Astrocyte (in vitro differentiated cells and primary cell): ENCODE measurements around the gene SPDYE6. TPM values are rescaled to one million over a fixed set of nuclear protein-coding genes. Genes with fewer than 3 reads are reported as not detected.
A peak's percentile ranks its signal among the peaks of the same experiment; 100 is the strongest.

Source experiments
- DNase-seq: peaks from one replicate; pipeline ENCODE4 v3.0.0-alpha.2; 2010; ENCODE audit warnings: low read depth
- FAIRE-seq: peaks from 2 replicates; lab custom pipeline; 2011; peaks lifted over from hg19 to GRCh38; lab: Jason Lieb, UNC
- H2AFZ ChIP-seq: 2 replicates; pipeline ENCODE4 v1.6.0; 2012; ENCODE audit warnings: low read depth, low read length, inconsistent platforms
- H3K27ac ChIP-seq: 2 replicates; pipeline ENCODE4 v1.5.1; 2011; ENCODE audit warnings: low read depth, low read length, inconsistent platforms
- H3K27me3 ChIP-seq: 2 replicates; pipeline ENCODE4 v1.6.0; 2011; ENCODE audit warnings: low read length, inconsistent platforms; ENCODE audit not compliant: insufficient read depth
- H3K36me3 ChIP-seq: 2 replicates; pipeline ENCODE4 v1.5.1; 2011; ENCODE audit warnings: low read length, inconsistent platforms; ENCODE audit not compliant: insufficient read depth
- H3K4me1 ChIP-seq: 2 replicates; pipeline ENCODE4 v1.5.1; 2011; ENCODE audit warnings: low read length, inconsistent platforms; ENCODE audit not compliant: insufficient read depth
- H3K4me2 ChIP-seq: 2 replicates; pipeline ENCODE4 v1.6.0; 2012; ENCODE audit warnings: low read length, inconsistent platforms
- H3K4me3 ChIP-seq: 2 replicates; pipeline ENCODE4 v1.5.1; 2011; ENCODE audit warnings: low read depth, mild to moderate bottlenecking, low read length, inconsistent platforms; ENCODE audit not compliant: insufficient read depth
- H3K79me2 ChIP-seq: 2 replicates; pipeline ENCODE4 v1.6.0; 2012; ENCODE audit warnings: mild to moderate bottlenecking, low read length, inconsistent platforms; ENCODE audit not compliant: insufficient read depth
- H3K9ac ChIP-seq: 2 replicates; pipeline ENCODE4 v1.6.0; 2012; ENCODE audit warnings: mild to moderate bottlenecking, low read length, inconsistent platforms
- H3K9me3 ChIP-seq: 2 replicates; pipeline ENCODE4 v1.5.1; 2012; ENCODE audit warnings: low read depth, mild to moderate bottlenecking, low read length, inconsistent platforms; ENCODE audit not compliant: insufficient read depth
- H4K20me1 ChIP-seq: 2 replicates; pipeline ENCODE4 v1.6.0; 2012; ENCODE audit warnings: low read length, inconsistent platforms; ENCODE audit not compliant: insufficient read depth
- H3K27ac Mint-ChIP-seq: one replicate; pipeline ENCODE4 v1.8.0; 2021; ENCODE audit warnings: mild to moderate bottlenecking, mixed read lengths; ENCODE audit not compliant: unreplicated experiment
- H3K27me3 Mint-ChIP-seq: one replicate; pipeline ENCODE4 v1.8.0; 2021; ENCODE audit warnings: low read depth, mixed read lengths; ENCODE audit not compliant: unreplicated experiment
- H3K36me3 Mint-ChIP-seq: one replicate; pipeline ENCODE4 v1.8.0; 2021; ENCODE audit warnings: low read depth, mixed read lengths; ENCODE audit not compliant: unreplicated experiment
- H3K4me1 Mint-ChIP-seq: one replicate; pipeline ENCODE4 v1.8.0; 2021; ENCODE audit warnings: low read depth, mixed read lengths; ENCODE audit not compliant: unreplicated experiment
- H3K4me3 Mint-ChIP-seq: one replicate; pipeline ENCODE4 v1.8.0; 2021; ENCODE audit warnings: mild to moderate bottlenecking, moderate library complexity, mixed read lengths; ENCODE audit not compliant: unreplicated experiment
- H3K9me3 Mint-ChIP-seq: one replicate; pipeline ENCODE4 v1.8.0; 2021; ENCODE audit warnings: mild to moderate bottlenecking, mixed read lengths; ENCODE audit not compliant: unreplicated experiment
- CTCF ChIP-seq: IDR thresholded peaks from 2 replicates; pipeline ENCODE4 v1.5.1; 2011; ENCODE audit warnings: low read depth, mild to moderate bottlenecking, inconsistent platforms, low read length, moderate library complexity; ENCODE audit not compliant: insufficient read depth
- EZH2 ChIP-seq: IDR thresholded peaks from 2 replicates; pipeline ENCODE4 v1.6.1; 2012; ENCODE audit warnings: mild to moderate bottlenecking, low read length, inconsistent platforms; ENCODE audit not compliant: insufficient read depth
- microRNA-seq: library from miRNA; unstranded; fragments of <30 nt; microRNA quantifications from one replicate; pipeline ENCODE4 v1.2.0, GENCODE V29; 2020
- total RNA-seq: library from RNA; stranded (reverse); gene quantifications from 2 replicates; pipeline ENCODE4 v1.2.1, GENCODE V29; 2021

Gene SPDYE6
- total RNA-seq, 1 donor from 2014 or later: not detected

- peaks cover 25% of the 10 kb centered on the region for H3K27me3 Mint-ChIP-seq
- H3K4me1 Mint-ChIP-seq: peaks cover 3% of the 10 kb centered on the region
- Histone ChIP-seq H3K4me1 (peaks cover 4% of the 10 kb centered on the region), H3K79me2 (no peaks in the 10 kb centered on the region), H3K27ac (no peak overlapping the region), H4K20me1 (no peaks in the 10 kb centered on the region), H3K9me3 (no peaks in the 10 kb centered on the region), H3K27me3 (peaks cover 11% of the 10 kb centered on the region), H3K4me2 (no peak overlapping the region), H3K9ac (no peak overlapping the region), H3K36me3 (no peaks in the 10 kb centered on the region), H3K4me3 (no peak overlapping the region), H2AFZ (no peak overlapping the region)
- FAIRE-seq (no peak), DNase-seq (no peak)
- H3K27ac Mint-ChIP-seq: no peak overlapping the region
- H3K9me3 Mint-ChIP-seq: no peaks in the 10 kb centered on the region
- TF ChIP-seq EZH2: no peak
- no peak for TF ChIP-seq CTCF
- H3K36me3 Mint-ChIP-seq: peaks cover 3% of the 10 kb centered on the region
- no peak overlapping the region for H3K4me3 Mint-ChIP-seq
Measured at GRCh38 chr7:102296514-102296913, 59.7 kb downstream of the SPDYE6 start.

- Mint-ChIP-seq H3K27me3 (peaks cover 26% of the 10 kb centered on the region), H3K9me3 (no peaks in the 10 kb centered on the region), H3K27ac (no peak overlapping the region), H3K4me1 (peaks cover 6% of the 10 kb centered on the region), H3K4me3 (peak overlapping the region; percentile 54), H3K36me3 (peaks cover 3% of the 10 kb centered on the region)
- H3K9me3 ChIP-seq: no peaks in the 10 kb centered on the region
- H3K27ac ChIP-seq: no peak overlapping the region
- H2AFZ ChIP-seq: no peak overlapping the region
- FAIRE-seq (no peak), DNase-seq (no peak)
- H3K4me1 ChIP-seq: peaks cover 7% of the 10 kb centered on the region
- TF ChIP-seq CTCF (no peak), EZH2 (no peak)
- H3K27me3 ChIP-seq: peaks cover 10% of the 10 kb centered on the region
- H3K9ac ChIP-seq: no peak overlapping the region
- H4K20me1 ChIP-seq: no peaks in the 10 kb centered on the region
- H3K4me3 ChIP-seq: no peak overlapping the region
- no peak overlapping the region for H3K4me2 ChIP-seq
- H3K36me3 ChIP-seq: no peaks in the 10 kb centered on the region
- H3K79me2 ChIP-seq: no peaks in the 10 kb centered on the region
Measured at GRCh38 chr7:102296179-102296438, 60.1 kb downstream of the SPDYE6 start.

Small RNAs within 50 kb of the gene (microRNA-seq; reads per million reads assigned to microRNA genes)
- gene MIR548O: not detected

Other genes with a start within 250 kb of the SPDYE6 start
- gene SH2B2, start 69.6 kb downstream of the SPDYE6 start, total RNA-seq: 3.4 and 5.6 TPM in 2 replicates
- 35.1 and 37.3 TPM in 2 replicates for gene PRKRIP1, start 39.9 kb upstream of the SPDYE6 start, total RNA-seq
- gene ORAI2, start 77.1 kb upstream of the SPDYE6 start, total RNA-seq: 57.6 and 64.4 TPM in 2 replicates
- 8.7 and 12.4 TPM in 2 replicates for gene ALKBH4, start 108.4 kb upstream of the SPDYE6 start, total RNA-seq
- gene LRWD1, start 108.5 kb upstream of the SPDYE6 start, total RNA-seq: 26.2 and 28.5 TPM in 2 replicates
- 36.9 and 41.4 TPM in 2 replicates for gene POLR2J, start 122.5 kb upstream of the SPDYE6 start, total RNA-seq
- 1.1 and 1.7 TPM in 2 replicates for gene RASA4B, start 161.3 kb upstream of the SPDYE6 start, total RNA-seq
- 3.3 and 3.4 TPM in 2 replicates for gene UPK3BL2, start 187.3 kb upstream of the SPDYE6 start, total RNA-seq
- gene SPDYE2, start 194.8 kb upstream of the SPDYE6 start, total RNA-seq: not detected in 2 replicates
- gene POLR2J3, start 216.1 kb upstream of the SPDYE6 start, total RNA-seq: 10.0 and 12.2 TPM in 2 replicates